SK-N-SH (cell line): Measurements from ENCODE around the gene RPL4. TPM values are rescaled to one million over a fixed set of nuclear protein-coding genes. Genes with fewer than 3 reads are reported as not detected.
"Not testable (repeated sequence)": the region's sequence is repeated elsewhere in the genome, so short reads cannot be mapped to it uniquely, and the experiment has no call there.

Experiments used
- CTCF ChIA-PET: fragments of 300-600, 350-600 bp; formaldehyde crosslinking; extraction: SDS; loops from one replicate; lab custom pipeline; 2021; lab: Yijun Ruan, JAX
- POLR2A ChIA-PET: fragments of 350-600 bp; sonication (Branson Sonifier 250); formaldehyde crosslinking; extraction: SDS; loops from one replicate; lab custom pipeline; 2020; ENCODE audit warnings: antibody characterized with exemption, inconsistent platforms; lab: Yijun Ruan, JAX
- DNase-seq: peaks from one replicate; pipeline ENCODE4 v3.0.0; 2012
- H2AFZ ChIP-seq: fragments of 200-600 bp; sonication (generic); 2 replicates; pipeline ENCODE4 v1.8.1; 2016; ENCODE audit warnings: antibody characterized with exemption, mild to moderate bottlenecking, low read depth
- H3F3A ChIP-seq: fragments of 200-600 bp; sonication (generic); replicated peaks from 2 replicates; pipeline ENCODE3; 2016; ENCODE audit warnings: antibody characterized with exemption, mild to moderate bottlenecking; ENCODE audit not compliant: insufficient read depth
- H3K27ac ChIP-seq, 2 experiments: fragments of 200-500 bp in 1 of 2; fragments of 200-600 bp in 1 of 2; sonication (Bioruptor generic) in 1 of 2; sonication (generic), shearing (Covaris generic) in 1 of 2; 2 replicates each; pipeline versions ENCODE4 v1.5.1 to v1.6.1; 2014 to 2016; ENCODE audit warnings: low read depth in 2 of 2, inconsistent platforms in 1 of 2, low read length in 1 of 2, mild to moderate bottlenecking in 1 of 2, mixed read lengths in 1 of 2
- H3K27me3 ChIP-seq: fragments of 200-600 bp; sonication (generic), shearing (Covaris generic); 2 replicates; pipeline ENCODE4 v1.6.1; 2016; ENCODE audit warnings: mixed run types; ENCODE audit not compliant: insufficient read depth
- H3K36me3 ChIP-seq, 2 experiments: fragments of 200-500 bp in 1 of 2; fragments of 200-600 bp in 1 of 2; sonication (Bioruptor generic) in 1 of 2; sonication (generic) in 1 of 2; replicated peaks in 1 of 2; 2 replicates each; pipeline versions ENCODE3 to v1.5.1; 2014 to 2016; ENCODE audit warnings: low read length in 1 of 2, mild to moderate bottlenecking in 1 of 2; ENCODE audit not compliant: insufficient read depth in 2 of 2, control insufficient read depth in 1 of 2
- H3K4me1 ChIP-seq, 2 experiments: fragments of 200-500 bp in 1 of 2; fragments of 200-600 bp in 1 of 2; sonication (Bioruptor generic) in 1 of 2; sonication (generic), shearing (Covaris generic) in 1 of 2; 2 replicates each; pipeline versions ENCODE4 v1.5.1 to v1.6.1; 2014 to 2016; ENCODE audit warnings: low read depth in 1 of 2, low read length in 1 of 2, mixed run types in 1 of 2; ENCODE audit not compliant: insufficient read depth in 2 of 2, control insufficient read depth in 1 of 2
- H3K4me2 ChIP-seq: fragments of 200-600 bp; sonication (generic), shearing (Covaris generic); 2 replicates; pipeline ENCODE4 v1.6.1; 2017; ENCODE audit warnings: mixed run types
- H3K4me3 ChIP-seq, 2 experiments: fragments of 200-500 bp in 1 of 2; fragments of 200-600 bp in 1 of 2; sonication (Bioruptor generic) in 1 of 2; sonication (generic), shearing (Covaris generic) in 1 of 2; 2 replicates each; pipeline versions ENCODE4 v1.5.1 to v1.8.1; 2014 to 2016; ENCODE audit warnings: low read depth in 2 of 2, inconsistent platforms in 1 of 2, low read length in 1 of 2, mild to moderate bottlenecking in 1 of 2, mixed read lengths in 1 of 2, moderate library complexity in 1 of 2
- H3K79me2 ChIP-seq: fragments of 200-600 bp; sonication (generic); 2 replicates; pipeline ENCODE4 v1.8.1; 2017; ENCODE audit warnings: mild to moderate bottlenecking; ENCODE audit not compliant: insufficient read depth
- H3K9ac ChIP-seq: fragments of 200-600 bp; sonication (generic); 2 replicates; pipeline ENCODE4 v1.6.1; 2017; ENCODE audit warnings: mixed run types
- H3K9me2 ChIP-seq: fragments of 200-600 bp; sonication (generic); 2 replicates; pipeline ENCODE4 v1.6.1; 2017; ENCODE audit warnings: mixed run types
- H3K9me3 ChIP-seq: fragments of 200-600 bp; sonication (generic); 2 replicates; pipeline ENCODE4 v1.6.1; 2017; ENCODE audit warnings: mixed run types, mild to moderate bottlenecking, moderate library complexity
- H4K20me1 ChIP-seq: fragments of 200-600 bp; sonication (generic); 2 replicates; pipeline ENCODE4 v1.6.1; 2017; ENCODE audit warnings: mild to moderate bottlenecking, mixed run types; ENCODE audit not compliant: insufficient read depth
- CHD2 ChIP-seq: fragments of 150-350 bp; IDR thresholded peaks from 2 replicates; pipeline ENCODE4 v1.6.1; 2018; ENCODE audit warnings: low read length; ENCODE audit not compliant: partially characterized antibody
- ELF1 ChIP-seq: IDR thresholded peaks from 2 replicates; pipeline ENCODE4 v1.4.0; 2012
- EZH2phosphoT487 ChIP-seq: fragments of 200-600 bp; sonication (generic); IDR thresholded peaks from 2 replicates; pipeline ENCODE4 v1.6.1; 2017; ENCODE audit warnings: low read depth, mixed run types, mild to moderate bottlenecking, antibody characterized with exemption, moderate library complexity, borderline replicate concordance
- FOSL2 ChIP-seq: IDR thresholded peaks from 2 replicates; pipeline ENCODE4 v1.4.0; 2012; ENCODE audit warnings: low read depth, mild to moderate bottlenecking, moderate library complexity, borderline replicate concordance
- GABPA ChIP-seq: IDR thresholded peaks from 2 replicates; pipeline ENCODE4 v1.4.0; 2012; ENCODE audit warnings: low read depth, mild to moderate bottlenecking
- GATA2 ChIP-seq: sonication (generic); formaldehyde crosslinking; IDR thresholded peaks from 2 replicates; pipeline ENCODE4 v1.5.0; 2020; ENCODE audit warnings: mild to moderate bottlenecking, missing genetic modification reagents
- JUND ChIP-seq: IDR thresholded peaks from 2 replicates; pipeline ENCODE4 v1.4.0; 2012
- MAX ChIP-seq: IDR thresholded peaks from 2 replicates; pipeline ENCODE4 v1.4.0; 2012; ENCODE audit warnings: low read depth
- MEF2A ChIP-seq: IDR thresholded peaks from 2 replicates; pipeline ENCODE4 v1.4.0; 2012; ENCODE audit warnings: low read depth, borderline replicate concordance
- NFIC ChIP-seq: IDR thresholded peaks from 2 replicates; pipeline ENCODE4 v1.4.0; 2012; ENCODE audit warnings: borderline replicate concordance
- POLR2AphosphoS5 ChIP-seq: IDR thresholded peaks from 2 replicates; pipeline ENCODE4 v1.6.1; 2012; ENCODE audit warnings: low read depth, low read length
- RXRA ChIP-seq: IDR thresholded peaks from 2 replicates; pipeline ENCODE4 v1.4.0; 2012; ENCODE audit warnings: low read depth, mild to moderate bottlenecking, borderline replicate concordance
- TAF1 ChIP-seq: IDR thresholded peaks from 2 replicates; pipeline ENCODE4 v1.6.1; 2012; ENCODE audit warnings: low read depth, mild to moderate bottlenecking, low read length, moderate library complexity, borderline replicate concordance
- USF1 ChIP-seq: IDR thresholded peaks from 2 replicates; pipeline ENCODE4 v1.4.0; 2012; ENCODE audit warnings: low read depth, borderline replicate concordance
- USF2 ChIP-seq: fragments of 150-350 bp; IDR thresholded peaks from 2 replicates; pipeline ENCODE4 v1.6.1; 2017; ENCODE audit warnings: antibody characterized with exemption, low read length, low read depth, borderline replicate concordance
- YY1 ChIP-seq: IDR thresholded peaks from 2 replicates; pipeline ENCODE4 v1.4.0; 2012; ENCODE audit warnings: low read depth, mild to moderate bottlenecking
- WGBS: methylation state at CpG from one replicate; pipeline ENCODE4 v1.1.6; 2017; ENCODE audit warnings: low lambda C conversion rate; 5-methylcytosine and 5-hydroxymethylcytosine counted together
- polyA plus RNA-seq, 3 experiments: library from polyadenylated mRNA; depleted of rRNA; stranded (reverse); fragments of >200 nt; gene quantifications; 2 replicates each; pipeline ENCODE4 v1.2.3, GENCODE V29; 2012

Gene RPL4
- polyA plus RNA-seq, 1 of the 3 experiments (the other 2 are of a cell fraction), result 3,177 TPM

GRCh38 chr15:66462627-66463026, 42.0 kb downstream of the RPL4 start:
- ChIA-PET POLR2A (no interaction called here), CTCF (no interaction called here)
- H2AFZ ChIP-seq, result no peak overlapping the region

GRCh38 chr15:66461917-66462316, 42.7 kb downstream of the RPL4 start:
- ChIA-PET POLR2A (no interaction called here), CTCF (no interaction called here)
- H3K27ac ChIP-seq, result no peak overlapping the region
- H3K27me3 ChIP-seq, result no peaks in the 10 kb centered on the region
- H3K79me2 ChIP-seq, result no peaks in the 10 kb centered on the region; the same call in 1 of the 2 replicates
- TF ChIP-seq NFIC (no peak), YY1 (no peak), USF2 (no peak), ELF1 (no peak), GABPA (no peak), USF1 (no peak), TAF1 (no peak), MEF2A (no peak), GATA2 (CRISPR knock-in tag) (no peak), FOSL2 (no peak), MAX (no peak), CHD2 (no peak), JUND (no peak), EZH2phosphoT487 (no peak), RXRA (no peak), POLR2AphosphoS5 (no peak)
- TF ChIP-seq, all 33 proteins: peak for 0
- peaks cover 0 to 6% of the 10 kb centered on the region in 2 experiments for H3K36me3 ChIP-seq
- no peak overlapping the region for H3K4me2 ChIP-seq
- H3F3A ChIP-seq, result no peaks in the 10 kb centered on the region
- no peaks in the 10 kb centered on the region for H4K20me1 ChIP-seq
- no peak overlapping the region for H3K9ac ChIP-seq
- no peak for DNase-seq
- H3K9me2 ChIP-seq, result no peaks in the 10 kb centered on the region
- no peak overlapping the region for H2AFZ ChIP-seq
- H3K4me1 ChIP-seq, result peaks cover 0 to 6% of the 10 kb centered on the region in 2 experiments; a peak in 1 of 4 replicates
- H3K4me3 ChIP-seq, result no peak overlapping the region
- 98% methylated on average over 2 of the region's 2 CpGs for WGBS
- H3K9me3 ChIP-seq, result no peaks in the 10 kb centered on the region

More at GRCh38 chr15:66462627-66463026, 42.0 kb downstream of the RPL4 start:
- H3K79me2 ChIP-seq, result no peaks in the 10 kb centered on the region; the same call in 1 of the 2 replicates
- no peaks in the 10 kb centered on the region for H3F3A ChIP-seq
- TF ChIP-seq FOSL2, result no peak
- TF ChIP-seq POLR2AphosphoS5, result no peak
- TF ChIP-seq MEF2A, result no peak
- TF ChIP-seq, all 33 proteins: peak for 0
- Histone ChIP-seq H3K9ac (no peak overlapping the region), H4K20me1 (no peaks in the 10 kb centered on the region), H3K4me3 (no peak overlapping the region), H3K27me3 (no peaks in the 10 kb centered on the region), H3K4me1 (peaks cover 0 to 6% of the 10 kb centered on the region in 2 experiments; a peak in 1 of 4 replicates), H3K36me3 (peaks cover 0 to 6% of the 10 kb centered on the region in 2 experiments), H3K9me3 (no peaks in the 10 kb centered on the region), H3K9me2 (no peaks in the 10 kb centered on the region), H3K4me2 (no peak overlapping the region), H3K27ac (no peak overlapping the region)
- DNase-seq, result no peak
- WGBS, result 83% methylated on average over 4 of the region's 4 CpGs

- H3K4me3 ChIP-seq, H3K4me1 ChIP-seq, H3K27ac ChIP-seq, POLR2A ChIA-PET, H3K9ac ChIP-seq, DNase-seq, H3K27me3 ChIP-seq, H3K4me2 ChIP-seq, H3K9me2 ChIP-seq, H3K36me3 ChIP-seq, H3F3A ChIP-seq, H4K20me1 ChIP-seq, H3K9me3 ChIP-seq, H3K79me2 ChIP-seq, CTCF ChIA-PET, H2AFZ ChIP-seq: not testable (repeated sequence)
- 92% methylated on average over 6 of the region's 6 CpGs for WGBS
Measured at GRCh38 chr15:66461294-66461693, 43.4 kb downstream of the RPL4 start.
